ENCODE measurements around the gene RTN4R. TPM values are rescaled to one million over a fixed set of nuclear protein-coding genes. Genes with fewer than 3 reads are reported as not detected.

RTN4R gene
- total and polyA plus RNA-seq, 9 of the 15 experiments (the other 6 are each of a cell fraction or from before 2014, with no cell fraction given): 0.04 to 2.8 (median 1.4) TPM; not detected in 3

GRCh38 chr22:20193761-20194494, 74.2 kb downstream of the RTN4R start (continued):
- no peak for TF ChIP-seq ZHX1 (conservative IDR thresholded peaks at IDR 0.05; ENCODE audit: low read length)
- TF ChIP-seq ZNF280B (CRISPR knock-in tag; IDR thresholded peaks at IDR 0.05): no peak
- no peak for TF ChIP-seq GTF3C2 (IDR thresholded peaks at IDR 0.05; ENCODE audit: borderline replicate concordance, extremely low read depth, insufficient read length)
- no peak for TF ChIP-seq DDX20 (tag; IDR thresholded peaks at IDR 0.05; ENCODE audit: low read depth)
- no peak for TF ChIP-seq TCF7 (IDR thresholded peaks at IDR 0.05; ENCODE audit: borderline replicate concordance)
- 0 out of 2 replicates have a peak, but pooled peaks have one; percentile 26 for TF ChIP-seq ZNF143 (CRISPR knock-in tag; IDR thresholded peaks at IDR 0.05)
- no peak for TF ChIP-seq TEAD4 (IDR thresholded peaks at IDR 0.05; ENCODE audit: low read length)
- peak; percentile 73; the same call in 1 of the 2 replicates for TF ChIP-seq TEAD4 (CRISPR knock-in tag; IDR thresholded peaks at IDR 0.05; ENCODE audit: borderline replicate concordance)
- no peak for TF ChIP-seq NCOA6 (IDR thresholded peaks at IDR 0.05)
- TF ChIP-seq TAF9B (IDR thresholded peaks at IDR 0.05; ENCODE audit: partially characterized antibody): no peak
- no peak for TF ChIP-seq SIRT6 (IDR thresholded peaks at IDR 0.05; ENCODE audit: low read depth, low read length)
- no peak for TF ChIP-seq ARID4B (CRISPR knock-in tag; IDR thresholded peaks at IDR 0.05)
- TF ChIP-seq E2F5 (CRISPR knock-in tag; IDR thresholded peaks at IDR 0.05): no peak
- no peak for TF ChIP-seq RAD21 (CRISPR knock-in tag; conservative IDR thresholded peaks at IDR 0.05 in 1 of 2, IDR thresholded peaks at IDR 0.05 in 1 of 2)

Data from K562 (cell line).